Keratinocyte (primary cell): ENCODE data around the gene AP1M1.

ENCODE experiments used
- CTCF ChIP-seq, 3 experiments: IDR thresholded peaks in 1 of 3; conservative IDR thresholded peaks in 1 of 3; optimal IDR thresholded peaks in 1 of 3; 2 replicates in 2 of 3; 3 replicates in 1 of 3; pipeline versions ENCODE3 to v1.5.1; 2011; ENCODE audit warnings: low read length in 3 of 3, mild to moderate bottlenecking in 3 of 3, moderate library complexity in 2 of 3, control low read depth in 1 of 3, inconsistent platforms in 1 of 3; ENCODE audit not compliant: insufficient read depth in 2 of 3; ENCODE audit errors: extremely low read depth in 1 of 3
- EZH2 ChIP-seq: IDR thresholded peaks from one replicate; pipeline ENCODE4 v1.6.1; 2012; ENCODE audit warnings: inconsistent platforms, mild to moderate bottlenecking, low read length, moderate library complexity

GRCh38 chr19:16249826-16250404 is 52.2 kb downstream of the AP1M1 start:
- TF ChIP-seq CTCF (optimal IDR thresholded peaks at IDR 0.05 in 1 of 3, IDR thresholded peaks at IDR 0.05 in 1 of 3, conservative IDR thresholded peaks at IDR 0.05 in 1 of 3; ENCODE audit: extremely low read depth in 1 of 3, insufficient read depth in 2 of 3, low read length in 3 of 3), result no peak
- no peak for TF ChIP-seq EZH2
